HepG2 (cell line): ENCODE results near the gene FAM124B. TPM values are rescaled to one million over a fixed set of nuclear protein-coding genes. Genes with fewer than 3 reads are reported as not detected.

ENCODE experiments used
- ATAC-seq: fragments of 200-7000 bp; cut with Tn5 transposase; 3 replicates; pipeline ENCODE4 v1.9.1; 2020; ENCODE audit warnings: mild to moderate bottlenecking, moderate library complexity
- BruUV-seq: library from RNA; stranded (reverse); fragments of 400-500 nt; replicated peaks from 2 replicates; lab custom pipeline; 2021; lab: Mats Ljungman, UMichigan
- CTCF ChIA-PET: fragments of 300-600 bp; formaldehyde crosslinking; extraction: SDS; loops from one replicate; lab custom pipeline; 2021; ENCODE audit warnings: low total read pairs, inconsistent platforms, low intra/inter-chr PET ratio; lab: Yijun Ruan, JAX
- POLR2A ChIA-PET: fragments of 350-600 bp; sonication (Branson Sonifier 250); formaldehyde crosslinking; loops from one replicate; lab custom pipeline; 2020; ENCODE audit warnings: antibody characterized with exemption, inconsistent platforms; lab: Yijun Ruan, JAX
- DNase-seq: peaks from one replicate; pipeline ENCODE4 v3.0.0-alpha.2; 2015; ENCODE audit warnings: low spot score
- FAIRE-seq: peaks from 3 replicates; lab custom pipeline; 2011; peaks lifted over from hg19 to GRCh38; lab: Jason Lieb, UNC
- H2AFZ ChIP-seq: one replicate; pipeline ENCODE4 v1.6.1; 2011; ENCODE audit warnings: low read length, inconsistent platforms
- H3K27ac ChIP-seq: fragments of 300-600 bp; 3 replicates; pipeline ENCODE4 v1.8.0; 2011; ENCODE audit warnings: mixed run types, mild to moderate bottlenecking, mixed read lengths, low read length, inconsistent platforms; ENCODE audit not compliant: insufficient read depth; ENCODE audit errors: extremely low read length
- H3K27me3 ChIP-seq, 2 experiments: fragments of 200-600 bp in 1 of 2; 2 replicates in 1 of 2; 3 replicates in 1 of 2; pipeline versions ENCODE4 v1.6.0 to v1.8.0; 2011; ENCODE audit warnings: low read length in 2 of 2, mild to moderate bottlenecking in 2 of 2, moderate library complexity in 2 of 2, inconsistent platforms in 1 of 2; ENCODE audit not compliant: insufficient read depth in 2 of 2, control insufficient read depth in 1 of 2
- H3K36me3 ChIP-seq, 2 experiments: fragments of 200-600 bp in 1 of 2; replicated peaks in 1 of 2; 2 replicates in 1 of 2; 3 replicates in 1 of 2; pipeline versions ENCODE4 v1.5.1 to v1.8.0; 2011; ENCODE audit warnings: low read length in 2 of 2, inconsistent platforms in 1 of 2; ENCODE audit not compliant: insufficient read depth in 2 of 2, control insufficient read depth in 1 of 2
- H3K4me1 ChIP-seq: 2 replicates; pipeline ENCODE4 v1.5.1; 2012; ENCODE audit warnings: low read length, inconsistent platforms; ENCODE audit not compliant: insufficient read depth
- H3K4me2 ChIP-seq: 2 replicates; pipeline ENCODE4 v1.6.0; 2011; ENCODE audit warnings: low read depth, low read length, inconsistent platforms
- H3K4me3 ChIP-seq, 3 experiments: fragments of 200-600 bp in 1 of 3; sonication (generic), shearing (Covaris generic) in 1 of 3; replicated peaks in 1 of 3; 2 replicates each; pipeline ENCODE4 v1.5.1; 2011 to 2016; ENCODE audit warnings: low read length in 3 of 3, inconsistent platforms in 2 of 3, low read depth in 2 of 3, mild to moderate bottlenecking in 2 of 3, control low read depth in 1 of 3, mixed read lengths in 1 of 3; ENCODE audit not compliant: insufficient read depth in 1 of 3
- H3K79me2 ChIP-seq: one replicate; pipeline ENCODE4 v1.6.1; 2011; ENCODE audit warnings: low read length, inconsistent platforms; ENCODE audit not compliant: insufficient read depth
- H3K9ac ChIP-seq: 2 replicates; pipeline ENCODE4 v1.6.0; 2011; ENCODE audit warnings: mild to moderate bottlenecking, low read depth, low read length, inconsistent platforms; ENCODE audit not compliant: insufficient read depth
- H3K9me3 ChIP-seq: 2 replicates; pipeline ENCODE4 v1.5.1; 2012; ENCODE audit warnings: mild to moderate bottlenecking, low read length
- H4K20me1 ChIP-seq: 2 replicates; pipeline ENCODE4 v1.6.0; 2011; ENCODE audit warnings: inconsistent platforms, mild to moderate bottlenecking, low read length, moderate library complexity; ENCODE audit not compliant: insufficient read depth
- CREM ChIP-seq, 2 experiments: sonication (generic) in 1 of 2; formaldehyde crosslinking in 1 of 2; IDR thresholded peaks; 2 replicates each; pipeline versions ENCODE4 v1.4.0 to v1.6.1; 2016 to 2020; ENCODE audit warnings: antibody characterized with exemption in 1 of 2, mild to moderate bottlenecking in 1 of 2, missing genetic modification reagents in 1 of 2
- KDM5A ChIP-seq: fragments of 200-600 bp; sonication (generic); IDR thresholded peaks from 2 replicates; pipeline ENCODE4 v1.7.0; 2018; ENCODE audit warnings: antibody characterized with exemption, mild to moderate bottlenecking, low read length, borderline replicate concordance
- ZNF780A ChIP-seq: sonication (generic); formaldehyde crosslinking; IDR thresholded peaks from 2 replicates; pipeline ENCODE4 v1.8.0; 2022; ENCODE audit warnings: mild to moderate bottlenecking, missing genetic modification reagents, moderate library complexity
- in situ Hi-C: cut with HindIII; loops from 2 replicates; pipeline ENCODE4 v1.10.0; 2017; ENCODE audit warnings: low pct_unique_long_range_greater_than_20kb; ENCODE audit not compliant: extremely low pct_ligation_motif_present
- intact Hi-C: fragments of 100-400 bp; cut with micrococcal nuclease; formaldehyde crosslinking; loops from one replicate; pipeline ENCODE4 v1.10.0; 2022; ENCODE audit not compliant: unreplicated experiment
- polyA plus RNA-seq, 8 experiments: library from polyadenylated mRNA; depleted of rRNA in 3 of 8; stranded (reverse) in 7 of 8; unstranded in 1 of 8; fragments of >200 nt; fragmentation: Illumina TruSeq in 4 of 8; extraction: Trizol in 4 of 8; gene quantifications; 2 replicates each; pipeline versions ENCODE4 v1.2.1 to v1.2.3, GENCODE V29; 2011 to 2016; ENCODE audit warnings: low read depth in 4 of 8, missing spikeins in 1 of 8, mixed read lengths in 1 of 8; ENCODE audit not compliant: insufficient read depth in 1 of 8
- total RNA-seq, 5 experiments: library from RNA; depleted of rRNA; stranded (reverse); fragments of >200 nt; fragmentation: Illumina TruSeq; extraction: Trizol; gene quantifications; 2 replicates each; pipeline ENCODE4 v1.2.3, GENCODE V29; 2016; ENCODE audit warnings: low read depth in 1 of 5
- TF ChIP-seq, protein P1 (sequence below): sonication (generic); formaldehyde crosslinking; IDR thresholded peaks from 2 replicates; pipeline ENCODE4 v1.4.0; 2020; ENCODE audit warnings: mild to moderate bottlenecking, missing genetic modification reagents
- TF ChIP-seq, protein P2 (sequence below): sonication (generic); formaldehyde crosslinking; IDR thresholded peaks from 2 replicates; pipeline ENCODE4 v1.8.1; 2022; ENCODE audit warnings: mild to moderate bottlenecking, missing genetic modification reagents

Gene FAM124B
- total and polyA plus RNA-seq, 2 of the 13 experiments (the other 11 are each of a cell fraction or from before 2014, with no cell fraction given), result not detected

DNA sequence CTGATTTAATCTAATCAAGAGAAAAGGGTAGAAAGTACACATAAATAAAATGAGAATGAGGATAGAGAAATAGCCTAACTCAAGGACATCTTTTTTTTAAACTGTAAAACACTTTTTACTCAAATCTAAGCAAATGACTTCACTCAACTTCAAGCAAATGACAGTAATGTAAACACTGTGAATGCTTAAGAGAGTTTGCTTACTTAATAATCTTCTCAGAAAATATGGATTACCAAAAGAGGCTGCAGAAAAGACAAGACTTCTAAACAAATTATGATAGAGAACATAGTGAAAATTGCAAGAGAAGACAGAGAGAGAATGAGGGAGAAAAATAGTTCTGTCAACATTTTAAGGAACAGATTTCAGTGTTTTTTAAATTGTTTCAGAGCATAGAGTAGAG is 52.5 kb downstream of the FAM124B start:
- no peaks in the 10 kb centered on the region for H3K36me3 ChIP-seq
- no peak overlapping the region for H2AFZ ChIP-seq
- FAIRE-seq (no peak), ATAC-seq (no peak), DNase-seq (no peak)
- peaks cover 0 to 11% of the 10 kb centered on the region in 2 experiments; a peak in 2 of 5 replicates for H3K27me3 ChIP-seq
- no TSS peak for BruUV-seq
- intact Hi-C loops (no loop called here), in situ Hi-C loops (no loop called here)
- H3K4me3 ChIP-seq, result no peak overlapping the region
- H3K27ac ChIP-seq, result no peak overlapping the region
- no peak overlapping the region for H3K4me2 ChIP-seq
- no peak for TF ChIP-seq KDM5A
- TF ChIP-seq CREM (IDR thresholded peaks at IDR 0.05), result no peak
- TF ChIP-seq CREM (CRISPR knock-in tag; IDR thresholded peaks at IDR 0.05), result no peak
- TF ChIP-seq, protein P1, sequence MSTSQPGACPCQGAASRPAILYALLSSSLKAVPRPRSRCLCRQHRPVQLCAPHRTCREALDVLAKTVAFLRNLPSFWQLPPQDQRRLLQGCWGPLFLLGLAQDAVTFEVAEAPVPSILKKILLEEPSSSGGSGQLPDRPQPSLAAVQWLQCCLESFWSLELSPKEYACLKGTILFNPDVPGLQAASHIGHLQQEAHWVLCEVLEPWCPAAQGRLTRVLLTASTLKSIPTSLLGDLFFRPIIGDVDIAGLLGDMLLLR, result no peak
- TF ChIP-seq, protein P2, sequence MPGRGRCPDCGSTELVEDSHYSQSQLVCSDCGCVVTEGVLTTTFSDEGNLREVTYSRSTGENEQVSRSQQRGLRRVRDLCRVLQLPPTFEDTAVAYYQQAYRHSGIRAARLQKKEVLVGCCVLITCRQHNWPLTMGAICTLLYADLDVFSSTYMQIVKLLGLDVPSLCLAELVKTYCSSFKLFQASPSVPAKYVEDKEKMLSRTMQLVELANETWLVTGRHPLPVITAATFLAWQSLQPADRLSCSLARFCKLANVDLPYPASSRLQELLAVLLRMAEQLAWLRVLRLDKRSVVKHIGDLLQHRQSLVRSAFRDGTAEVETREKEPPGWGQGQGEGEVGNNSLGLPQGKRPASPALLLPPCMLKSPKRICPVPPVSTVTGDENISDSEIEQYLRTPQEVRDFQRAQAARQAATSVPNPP (CRISPR knock-in tag), result no peak
- no peak for TF ChIP-seq ZNF780A (CRISPR knock-in tag)
- CTCF ChIA-PET, result no interaction called here
- POLR2A ChIA-PET, result no interaction called here
- no peaks in the 10 kb centered on the region for H3K4me1 ChIP-seq
- H3K9ac ChIP-seq, result no peak overlapping the region
- H3K79me2 ChIP-seq, result no peaks in the 10 kb centered on the region
- no peaks in the 10 kb centered on the region for H4K20me1 ChIP-seq
- no peaks in the 10 kb centered on the region for H3K9me3 ChIP-seq
